Mammary epithelial cell (primary cell): Measurements from ENCODE around the gene SYP.

Experiments used
- EZH2 ChIP-seq: IDR thresholded peaks from 2 replicates; pipeline ENCODE4 v1.6.1; 2012; ENCODE audit warnings: low read length, inconsistent platforms, borderline replicate concordance
- TF ChIP-seq, protein P1 (sequence below), 2 donors: IDR thresholded peaks in 1 of 2; conservative IDR thresholded peaks in 1 of 2; 2 replicates each; pipeline ENCODE4 v1.5.1; 2011 to 2012; ENCODE audit warnings: inconsistent platforms in 2 of 2, low read length in 2 of 2, mild to moderate bottlenecking in 2 of 2, control low read depth in 1 of 2, low read depth in 1 of 2; ENCODE audit not compliant: insufficient read depth in 1 of 2; ENCODE audit errors: extremely low read depth in 1 of 2

DNA sequence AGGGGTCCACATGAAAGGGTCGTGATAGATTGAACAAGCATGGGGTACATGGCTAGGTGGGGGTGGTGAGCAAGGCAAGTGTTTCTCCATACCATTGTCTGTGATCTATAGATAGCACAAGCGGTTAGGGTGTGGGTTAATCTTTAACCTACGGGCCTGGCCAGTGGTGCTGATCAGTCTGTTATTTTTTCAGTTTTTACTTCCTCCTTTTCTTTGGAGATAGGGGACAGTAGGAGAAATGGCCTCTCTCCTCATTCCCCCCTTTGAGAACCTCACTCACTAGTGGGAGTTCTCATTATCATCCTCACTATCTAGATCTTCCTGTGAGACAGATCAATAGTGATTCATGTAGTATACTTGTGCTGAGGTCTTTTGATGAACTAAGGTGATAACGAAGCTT lies 60.3 kb downstream of the SYP start:
- TF ChIP-seq, protein P1, sequence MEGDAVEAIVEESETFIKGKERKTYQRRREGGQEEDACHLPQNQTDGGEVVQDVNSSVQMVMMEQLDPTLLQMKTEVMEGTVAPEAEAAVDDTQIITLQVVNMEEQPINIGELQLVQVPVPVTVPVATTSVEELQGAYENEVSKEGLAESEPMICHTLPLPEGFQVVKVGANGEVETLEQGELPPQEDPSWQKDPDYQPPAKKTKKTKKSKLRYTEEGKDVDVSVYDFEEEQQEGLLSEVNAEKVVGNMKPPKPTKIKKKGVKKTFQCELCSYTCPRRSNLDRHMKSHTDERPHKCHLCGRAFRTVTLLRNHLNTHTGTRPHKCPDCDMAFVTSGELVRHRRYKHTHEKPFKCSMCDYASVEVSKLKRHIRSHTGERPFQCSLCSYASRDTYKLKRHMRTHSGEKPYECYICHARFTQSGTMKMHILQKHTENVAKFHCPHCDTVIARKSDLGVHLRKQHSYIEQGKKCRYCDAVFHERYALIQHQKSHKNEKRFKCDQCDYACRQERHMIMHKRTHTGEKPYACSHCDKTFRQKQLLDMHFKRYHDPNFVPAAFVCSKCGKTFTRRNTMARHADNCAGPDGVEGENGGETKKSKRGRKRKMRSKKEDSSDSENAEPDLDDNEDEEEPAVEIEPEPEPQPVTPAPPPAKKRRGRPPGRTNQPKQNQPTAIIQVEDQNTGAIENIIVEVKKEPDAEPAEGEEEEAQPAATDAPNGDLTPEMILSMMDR (conservative IDR thresholded peaks at IDR 0.05 in 1 of 2, IDR thresholded peaks at IDR 0.05 in 1 of 2; ENCODE audit: extremely low read depth in 1 of 2, insufficient read depth in 1 of 2, low read depth in 1 of 2, low read length in 2 of 2) = no peak
- no peak for TF ChIP-seq EZH2
